Measurements from ENCODE around the gene ALDH3A1.

GRCh38 chr17:19787733-19788357, 39.7 kb upstream of the ALDH3A1 start:
- no peak for TF ChIP-seq USF2 (IDR thresholded peaks at IDR 0.05; ENCODE audit: low read depth, low read length)
- no peak for TF ChIP-seq CTCF (conservative IDR thresholded peaks at IDR 0.05; ENCODE audit: low read depth, low read length)
- TF ChIP-seq CHD1 (IDR thresholded peaks at IDR 0.05; ENCODE audit: low read depth, low read length): no peak
- TF ChIP-seq MAZ (IDR thresholded peaks at IDR 0.05; ENCODE audit: borderline replicate concordance, low read depth, low read length): no peak
- TF ChIP-seq SMC3 (IDR thresholded peaks at IDR 0.05; ENCODE audit: low read depth, low read length): no peak
- no peak for TF ChIP-seq POLR2A (IDR thresholded peaks at IDR 0.05; ENCODE audit: low read depth, low read length)
- no peak for TF ChIP-seq MXI1 (IDR thresholded peaks at IDR 0.05; ENCODE audit: borderline replicate concordance, low read depth, low read length)
- no peak for TF ChIP-seq MAFK (IDR thresholded peaks at IDR 0.05; ENCODE audit: low read depth, low read length)
